Stimulated activated CD8-positive, alpha-beta memory T cell treated with anti-CD3 and anti-CD28 coated beads, Interleukin-12 subunit alpha, Interleukin-12 subunit beta, amount 100 ng/mL, for 4 hours (primary cell): ENCODE data around the gene CELF4.

Experiments
- DNase-seq: peaks from one replicate; pipeline ENCODE4 v3.0.0-alpha.2; 2020; ENCODE audit warnings: low read depth

The CELF4 gene

GRCh38 chr18:37546651-37547050, 18.9 kb downstream of the CELF4 start:
- DNase-seq, result no peak

GRCh38 chr18:37546272-37546537, 19.4 kb downstream of the CELF4 start:
- no peak for DNase-seq

GRCh38 chr18:37545461-37546271, 19.9 kb downstream of the CELF4 start:
- no peak for DNase-seq

GRCh38 chr18:37544713-37545112, 20.9 kb downstream of the CELF4 start:
- DNase-seq, result no peak

DNA sequence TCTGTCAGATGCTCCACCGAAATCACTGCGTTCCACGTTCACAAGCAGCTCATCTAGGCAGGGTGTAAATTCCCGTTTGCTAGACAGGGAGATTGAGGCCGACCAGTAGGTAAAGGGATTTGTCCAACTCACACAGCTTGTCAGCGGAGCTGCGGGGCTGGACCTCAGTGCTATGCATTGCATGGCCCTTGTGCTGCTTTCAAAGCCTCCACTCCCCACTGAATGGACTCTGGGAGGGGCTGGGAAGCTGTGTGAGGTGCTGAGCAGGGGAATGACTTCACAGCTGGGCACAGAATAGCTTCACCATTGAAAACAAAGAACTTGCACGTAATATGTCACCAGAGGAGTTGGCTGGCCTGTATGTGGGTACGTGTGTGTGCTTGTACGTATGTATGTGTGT, 21.4 kb downstream of the CELF4 start:
- no peak for DNase-seq

DNA sequence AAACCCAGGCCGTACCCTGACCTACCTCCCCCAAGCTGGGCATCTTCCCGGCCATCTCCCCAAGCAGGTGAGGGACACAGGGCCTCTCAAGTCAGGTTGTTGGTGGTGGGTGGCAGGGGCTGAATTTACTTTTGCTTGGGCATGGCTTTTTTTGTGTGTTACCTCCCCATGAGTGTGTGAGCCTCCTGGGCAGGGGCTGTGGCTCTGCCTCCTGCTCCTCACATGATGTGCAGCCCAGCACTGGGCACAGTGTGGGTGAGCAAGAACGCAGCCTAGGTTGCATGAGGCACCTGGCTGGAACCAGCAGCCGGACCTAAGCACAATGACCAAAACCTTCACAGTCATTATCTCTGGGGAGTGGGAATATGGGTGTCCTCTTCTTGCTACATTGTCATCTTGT, 22.3 kb downstream of the CELF4 start:
- DNase-seq, result no peak

DNA sequence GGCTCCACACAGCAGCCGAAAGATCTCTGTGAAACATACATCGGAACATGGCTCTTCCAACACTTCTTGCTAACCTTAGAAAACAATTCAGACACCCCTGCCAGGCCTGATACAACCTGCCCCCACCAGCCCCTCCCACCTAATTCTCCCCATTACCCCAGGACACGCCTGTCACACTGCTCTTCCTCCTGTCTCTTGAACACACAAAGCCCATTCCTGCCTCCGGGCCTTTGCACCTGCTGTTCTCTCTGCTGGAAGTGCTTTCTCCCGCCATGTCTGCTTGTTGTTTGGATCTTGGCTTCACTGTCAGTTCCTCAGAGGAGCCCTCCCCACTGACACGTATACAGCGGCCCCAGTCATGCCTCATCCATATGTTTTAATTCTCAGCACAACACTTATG, 24.1 kb downstream of the CELF4 start:
- no peak for DNase-seq

DNA sequence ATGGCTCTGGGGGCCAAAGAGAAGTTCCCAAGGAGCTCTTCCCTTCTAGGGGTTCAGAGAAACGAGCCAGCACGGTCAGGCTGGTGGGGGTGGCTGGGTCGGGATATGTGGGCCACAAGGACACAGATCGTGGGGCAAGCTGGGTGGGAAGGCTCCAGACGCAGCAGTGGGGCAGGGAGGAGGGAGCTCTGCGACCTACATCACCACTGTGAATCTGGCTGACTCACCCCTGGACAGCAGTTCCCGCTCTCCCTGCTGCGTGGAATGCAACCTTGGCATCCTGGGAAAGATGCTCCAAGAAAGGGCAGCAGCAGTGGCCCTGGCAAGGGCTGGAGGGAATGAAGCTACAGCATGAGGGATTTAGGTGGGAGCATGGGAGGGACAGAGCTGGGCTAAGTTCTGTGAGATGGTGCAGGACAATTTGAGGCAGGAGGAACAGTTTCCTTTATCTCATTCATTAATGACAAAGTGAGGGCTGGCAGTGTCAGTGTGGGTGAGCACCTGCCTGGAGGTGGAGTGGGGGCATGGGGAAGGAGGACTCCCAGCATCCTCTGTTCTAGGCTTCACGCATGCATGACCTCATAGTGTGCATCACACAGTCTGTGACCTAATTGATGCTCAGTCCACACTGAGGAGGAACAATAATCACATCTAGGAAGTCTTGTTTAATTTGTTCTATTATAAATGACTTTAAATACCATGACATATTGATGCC, 25.0 kb downstream of the CELF4 start:
- DNase-seq, result no peak

GRCh38 chr18:37539236-37539635, 26.4 kb downstream of the CELF4 start:
- no peak for DNase-seq

DNA sequence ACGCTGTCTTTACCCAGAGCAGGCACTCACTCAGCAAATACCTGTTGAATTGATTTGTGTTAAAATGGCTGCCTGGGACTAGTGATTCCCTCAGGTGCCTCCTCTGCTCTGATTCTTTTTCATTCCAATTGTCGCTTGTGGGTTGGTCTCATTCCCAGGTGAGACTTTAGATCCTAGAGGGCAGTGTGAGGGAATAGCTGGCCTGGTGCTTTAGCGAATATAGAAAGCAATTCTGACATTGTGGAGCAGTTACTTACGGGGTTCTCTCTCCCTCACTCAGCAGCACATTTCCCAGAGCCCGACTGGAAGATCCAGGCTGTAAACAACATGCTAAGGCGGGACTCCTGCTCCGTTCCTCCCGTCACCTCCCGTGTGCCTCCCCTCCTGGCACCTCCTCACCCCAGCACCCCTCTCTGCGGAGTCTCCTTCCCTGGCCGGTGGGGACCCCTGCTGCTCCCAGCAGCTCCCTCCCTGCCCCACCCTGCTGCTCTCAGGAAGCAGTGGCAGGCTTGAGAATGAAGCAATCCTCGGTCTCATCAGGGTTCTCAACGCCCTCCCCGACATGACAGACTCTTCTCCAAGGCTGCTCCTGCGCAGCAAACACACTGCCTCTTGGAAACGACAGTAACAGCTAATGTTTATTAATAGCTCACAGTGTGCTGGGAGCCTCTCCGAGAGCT, 26.9 kb downstream of the CELF4 start:
- no peak for DNase-seq

GRCh38 chr18:37537868-37538525, 27.6 kb downstream of the CELF4 start:
- no peak for DNase-seq

- DNase-seq, result no peak
Observed at GRCh38 chr18:37536656-37537055, 28.9 kb downstream of the CELF4 start.

- DNase-seq, result no peak
Observed at GRCh38 chr18:37535968-37536367, 29.6 kb downstream of the CELF4 start.

- no peak for DNase-seq
Observed at GRCh38 chr18:37534627-37535026, 31.0 kb downstream of the CELF4 start.

DNA sequence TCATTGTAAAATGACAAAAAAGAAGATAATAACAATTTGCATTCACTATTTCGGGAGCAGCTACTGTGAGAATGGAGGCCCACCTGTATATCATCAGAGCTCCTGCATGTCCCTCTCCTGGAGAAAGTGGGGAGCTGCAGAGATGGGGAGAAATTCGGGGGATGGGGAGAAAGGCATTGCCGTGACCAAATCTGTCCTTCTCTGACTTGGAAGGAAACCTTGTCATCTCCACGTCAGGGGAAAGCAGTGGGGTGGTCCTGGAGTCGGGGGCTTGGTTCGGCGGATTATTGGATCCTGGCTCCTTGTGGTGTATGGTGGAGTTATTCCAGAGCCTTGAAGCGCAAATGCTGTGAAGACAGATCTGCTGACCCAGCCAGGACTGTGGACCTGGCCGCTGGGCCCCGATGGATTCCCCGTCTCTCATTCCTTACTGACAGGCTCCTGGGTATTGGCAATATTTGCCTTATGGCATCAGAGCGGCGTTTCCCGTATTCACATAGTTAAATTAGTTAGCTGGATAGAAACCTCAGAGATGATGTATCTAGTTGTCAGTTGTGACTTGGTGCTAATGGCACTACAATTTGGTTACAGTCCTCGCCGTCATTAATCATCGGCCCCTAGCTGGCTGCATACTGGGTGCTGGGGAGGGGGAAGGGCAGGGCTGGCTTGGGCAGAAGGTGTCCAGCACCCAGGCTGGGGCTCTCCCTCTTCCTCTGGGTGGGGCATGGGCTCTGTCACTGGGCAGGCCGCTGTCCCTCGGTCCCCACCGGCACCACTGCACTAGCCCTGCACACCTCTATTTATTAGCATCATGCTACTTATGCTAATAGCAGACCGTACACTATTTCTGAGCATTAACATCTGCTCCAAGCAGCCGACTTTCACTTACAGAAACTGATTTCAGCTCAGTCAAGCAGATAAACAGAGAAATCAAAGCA, 31.7 kb downstream of the CELF4 start:
- DNase-seq, result no peak

DNA sequence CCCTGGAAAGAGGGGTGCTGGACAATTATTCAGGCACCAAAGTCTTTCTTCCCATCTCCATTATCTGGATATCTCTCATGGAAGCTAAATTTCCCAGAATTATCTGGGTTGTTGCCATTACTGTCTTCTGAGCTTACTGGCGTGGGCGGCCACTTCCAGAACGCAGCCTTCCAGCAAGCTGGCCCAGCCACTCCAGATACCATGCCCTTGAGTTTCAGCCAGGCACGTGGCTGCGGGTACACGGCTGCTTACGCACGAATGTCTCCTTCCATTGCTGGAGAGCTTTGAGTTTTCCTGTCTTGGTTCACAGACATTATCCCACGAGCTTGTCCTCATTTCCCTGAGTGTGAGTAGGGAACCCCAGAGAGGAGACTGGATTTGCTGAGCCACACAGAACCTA, 32.7 kb downstream of the CELF4 start:
- DNase-seq, result no peak

GRCh38 chr18:37529863-37530262, 35.7 kb downstream of the CELF4 start:
- DNase-seq, result no peak

DNA sequence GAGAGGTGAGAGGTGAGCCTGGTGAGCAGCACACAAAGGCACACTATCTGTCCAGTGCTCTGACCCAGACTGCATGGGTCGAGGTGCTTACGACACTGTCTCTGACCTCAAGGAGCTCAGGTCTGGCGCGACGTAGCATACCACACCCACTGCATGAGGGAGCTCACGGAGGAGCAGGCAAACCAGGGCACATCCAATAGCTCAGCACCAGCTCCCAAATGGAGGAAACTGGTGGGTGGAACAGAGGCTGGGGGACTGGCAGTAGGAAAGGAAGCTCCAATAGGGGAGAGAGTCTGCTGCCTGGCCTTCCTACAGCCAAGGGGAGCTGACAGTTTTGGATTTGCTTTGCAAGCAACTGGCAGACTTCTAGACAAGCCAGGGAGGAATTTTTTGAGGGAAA, 36.3 kb downstream of the CELF4 start:
- no peak for DNase-seq

DNA sequence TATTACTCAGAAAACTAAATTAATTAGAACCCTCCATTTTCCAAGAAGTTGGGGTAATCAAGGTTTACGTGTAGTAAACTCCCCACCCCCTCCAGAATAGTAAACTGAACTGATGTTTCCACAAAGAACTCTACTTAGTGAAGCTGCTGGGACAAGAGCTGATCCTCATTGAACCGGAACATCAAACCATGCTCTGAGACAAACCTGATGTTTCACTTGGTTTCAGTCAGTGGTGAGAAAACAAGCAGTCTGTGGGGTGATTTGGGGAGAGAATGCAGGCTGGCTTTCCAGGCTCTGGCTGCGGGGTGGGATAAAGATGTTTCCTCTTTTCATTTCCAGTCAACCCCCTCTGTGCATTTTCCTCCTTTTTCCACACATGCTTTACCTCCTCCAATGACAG, 38.2 kb downstream of the CELF4 start:
- no peak for DNase-seq

DNA sequence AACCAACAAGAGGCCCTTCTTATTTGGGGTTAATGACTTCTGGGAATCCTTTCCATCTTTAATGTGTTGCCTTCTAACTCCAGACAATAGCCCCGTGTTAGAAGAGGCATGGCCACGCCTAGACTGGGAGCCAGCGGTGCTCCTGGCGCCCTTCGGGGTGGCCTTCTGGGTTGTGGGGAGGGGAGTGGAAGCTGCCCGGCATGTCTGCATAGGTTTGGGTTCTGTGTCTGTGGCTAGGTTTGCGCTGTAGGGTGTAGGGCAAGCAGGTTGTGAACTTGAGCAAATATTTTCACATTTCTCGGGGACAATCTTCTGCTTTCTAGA, 40.4 kb downstream of the CELF4 start:
- no peak for DNase-seq

DNA sequence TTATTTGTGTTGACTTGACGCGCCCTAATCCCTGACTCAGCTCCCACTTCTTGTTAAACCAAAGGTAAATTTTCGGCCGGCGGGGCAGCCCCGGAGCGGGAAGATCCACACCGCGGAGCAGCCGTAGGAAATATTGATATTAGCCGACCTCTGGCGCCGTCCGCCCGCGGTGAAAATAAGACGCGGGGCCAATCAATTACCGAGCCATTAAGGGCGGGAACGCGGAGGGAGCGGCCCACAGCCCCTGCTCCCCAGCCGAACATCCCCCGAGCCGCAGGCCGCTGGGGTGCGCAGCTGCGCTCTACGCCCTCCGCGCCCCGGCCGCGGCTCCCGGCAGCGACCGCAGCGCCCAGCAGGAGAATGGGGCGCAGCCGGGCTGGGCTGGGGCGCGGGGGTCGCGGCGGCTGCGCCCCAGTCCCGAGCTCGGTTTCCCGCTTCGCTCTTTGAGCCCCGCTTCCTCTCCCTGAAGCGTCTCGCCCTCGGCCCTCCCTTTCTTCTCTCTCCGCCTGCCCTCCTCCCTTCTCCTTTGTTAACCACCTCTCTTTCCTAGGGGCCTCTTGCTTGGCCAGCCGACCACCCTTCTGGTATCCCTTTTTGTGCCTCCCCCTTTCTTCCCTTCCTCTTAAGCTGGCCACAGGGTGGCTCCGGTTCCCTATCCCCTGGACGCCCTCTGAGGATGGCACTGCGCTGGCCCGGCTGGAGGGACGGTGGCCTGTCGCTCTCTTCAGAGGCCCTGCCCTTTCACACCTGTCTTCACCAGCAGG, 40.9 kb downstream of the CELF4 start:
- DNase-seq, result no peak
